PC-3 (cell line): ENCODE data around the gene STPG3. TPM values are rescaled to one million over a fixed set of nuclear protein-coding genes. Genes with fewer than 3 reads are reported as not detected.

ENCODE experiments used
- ATAC-seq: fragments of 200-7000 bp; cut with Tn5 transposase; 2 replicates; pipeline ENCODE4 v1.9.1; 2020; ENCODE audit warnings: mild to moderate bottlenecking, moderate library complexity
- BruUV-seq: library from RNA; stranded (reverse); fragments of 400-500 nt; replicated peaks from 2 replicates; lab custom pipeline; 2021; lab: Mats Ljungman, UMichigan
- CTCF ChIA-PET: fragments of 300-600 bp; sonication (Branson Sonifier 250); formaldehyde crosslinking; loops from one replicate; lab custom pipeline; 2022; ENCODE audit warnings: antibody characterized with exemption; lab: Charles Lee
- POLR2A ChIA-PET: fragments of 300-600 bp; sonication (Branson Sonifier 250); formaldehyde crosslinking; loops from one replicate; lab custom pipeline; 2022; ENCODE audit warnings: antibody characterized with exemption; ENCODE audit not compliant: unreplicated experiment; lab: Charles Lee
- DNase-seq: peaks from one replicate; pipeline ENCODE4 v3.0.0-alpha.2; 2015
- H2AFZ ChIP-seq: fragments of 300-600 bp; sonication (generic); 2 replicates; pipeline ENCODE4 v1.6.0; 2016; ENCODE audit warnings: antibody characterized with exemption, low read length
- H3F3A ChIP-seq: fragments of 300-600 bp; sonication (generic); one replicate; pipeline ENCODE4 v1.6.0; 2017; ENCODE audit warnings: antibody characterized with exemption, low read length, control low read depth, mild to moderate bottlenecking; ENCODE audit not compliant: unreplicated experiment
- H3K27ac ChIP-seq: fragments of 300-600 bp; sonication (generic); 2 replicates; pipeline ENCODE4 v1.5.1; 2016; ENCODE audit warnings: mild to moderate bottlenecking, low read length
- H3K27me3 ChIP-seq: fragments of 300-600 bp; sonication (generic); 2 replicates; pipeline ENCODE4 v1.6.1; 2016; ENCODE audit warnings: low read length, mixed read lengths
- H3K36me3 ChIP-seq: fragments of 300-600 bp; sonication (generic); 2 replicates; pipeline ENCODE4 v1.6.1; 2016; ENCODE audit warnings: low read depth, mixed run types, low read length, mixed read lengths
- H3K4me1 ChIP-seq: fragments of 300-600 bp; sonication (generic); 2 replicates; pipeline ENCODE4 v1.5.1; 2016; ENCODE audit warnings: low read length; ENCODE audit not compliant: insufficient read depth
- H3K4me2 ChIP-seq: fragments of 300-600 bp; sonication (generic); 2 replicates; pipeline ENCODE4 v1.6.0; 2016; ENCODE audit warnings: low read length
- H3K4me3 ChIP-seq: fragments of 300-600 bp; sonication (generic); 2 replicates; pipeline ENCODE4 v1.5.1; 2016; ENCODE audit warnings: mild to moderate bottlenecking, low read length, mixed read lengths
- H3K79me2 ChIP-seq: fragments of 300-600 bp; sonication (generic); 2 replicates; pipeline ENCODE4 v1.6.1; 2017; ENCODE audit warnings: low read length, mixed read lengths
- H3K9ac ChIP-seq: fragments of 300-600 bp; sonication (generic); 2 replicates; pipeline ENCODE4 v1.6.0; 2016; ENCODE audit warnings: mild to moderate bottlenecking, low read length
- H3K9me2 ChIP-seq: fragments of 300-600 bp; sonication (generic); replicated peaks from 2 replicates; pipeline ENCODE4 v1.6.1; 2016; ENCODE audit warnings: mixed run types, low read length, mixed read lengths
- H3K9me3 ChIP-seq: fragments of 300-600 bp; sonication (generic); 2 replicates; pipeline ENCODE4 v1.6.1; 2016; ENCODE audit warnings: low read length, mixed read lengths
- H4K20me1 ChIP-seq: fragments of 300-600 bp; sonication (generic); 2 replicates; pipeline ENCODE4 v1.6.1; 2016; ENCODE audit warnings: low read length, mixed read lengths
- CTCF ChIP-seq: fragments of 300-600 bp; sonication (generic); conservative IDR thresholded peaks from 2 replicates; pipeline ENCODE4 v1.5.1; 2017; ENCODE audit warnings: antibody characterized with exemption, low read depth, mild to moderate bottlenecking, low read length
- EZH2 ChIP-seq: fragments of 300-600 bp; sonication (generic); IDR thresholded peaks from one replicate; pipeline ENCODE4 v1.6.1; 2017; ENCODE audit warnings: antibody characterized with exemption, mild to moderate bottlenecking, low read length; ENCODE audit not compliant: unreplicated experiment
- EZH2phosphoT487 ChIP-seq: fragments of 300-600 bp; sonication (generic); IDR thresholded peaks from 2 replicates; pipeline ENCODE4 v1.6.1; 2018; ENCODE audit warnings: mild to moderate bottlenecking, antibody characterized with exemption, low read length, borderline replicate concordance
- intact Hi-C: fragments of 100-400 bp; cut with micrococcal nuclease; formaldehyde crosslinking; loops from 2 replicates; pipeline ENCODE4 v1.9.0; 2023
- total RNA-seq: library from RNA; depleted of rRNA; stranded (reverse); fragments of >200 nt; gene quantifications from 2 replicates; pipeline ENCODE4 v1.2.3, GENCODE V29; 2014

STPG3 gene
- total RNA-seq, 1 experiment from 2014 or later: not detected

- no peak overlapping the region for H3K27ac ChIP-seq
- ChIA-PET POLR2A (interaction anchor here (0.5 kb wide), 1 partner anchor 29 kb away, joined by 3 read pairs; the partner anchor contains the start of gene NRARP), CTCF (no interaction called here)
- no peak overlapping the region for H3K4me2 ChIP-seq
- DNase-seq: no peak
- no peaks in the 10 kb centered on the region for H3K9me3 ChIP-seq
- H3F3A ChIP-seq: no peaks in the 10 kb centered on the region
- H3K4me3 ChIP-seq: no peak overlapping the region
- intact Hi-C loops: no loop called here
- no peak overlapping the region for H3K9ac ChIP-seq
- no peaks in the 10 kb centered on the region for H3K27me3 ChIP-seq
- ATAC-seq: no peak
- no peaks in the 10 kb centered on the region for H3K9me2 ChIP-seq
- no peaks in the 10 kb centered on the region for H3K79me2 ChIP-seq
- H3K36me3 ChIP-seq: no peaks in the 10 kb centered on the region
- no TSS peak for BruUV-seq
- TF ChIP-seq EZH2 (no peak), EZH2phosphoT487 (no peak), CTCF (no peak)
- no peaks in the 10 kb centered on the region for H4K20me1 ChIP-seq
- H2AFZ ChIP-seq: no peak overlapping the region
- peaks cover 14% of the 10 kb centered on the region for H3K4me1 ChIP-seq
Measured at GRCh38 chr9:137272241-137273094, 21.4 kb downstream of the STPG3 start.

GRCh38 chr9:137273095-137273490, 22.0 kb downstream of the STPG3 start:
- Histone ChIP-seq H3K4me2 (no peak overlapping the region), H3K4me1 (peaks cover 16% of the 10 kb centered on the region), H3K9ac (no peak overlapping the region), H2AFZ (no peak overlapping the region), H3K9me2 (no peaks in the 10 kb centered on the region), H3K36me3 (no peaks in the 10 kb centered on the region), H4K20me1 (no peaks in the 10 kb centered on the region), H3K27ac (no peak overlapping the region), H3K4me3 (no peak overlapping the region), H3K9me3 (no peaks in the 10 kb centered on the region), H3F3A (no peaks in the 10 kb centered on the region), H3K79me2 (peaks cover 5% of the 10 kb centered on the region), H3K27me3 (no peaks in the 10 kb centered on the region)
- POLR2A ChIA-PET: interaction anchor here (0.5 kb wide), 1 partner anchor 29 kb away, joined by 3 read pairs; the partner anchor contains the start of gene NRARP
- CTCF ChIA-PET: no interaction called here
- BruUV-seq: no TSS peak
- TF ChIP-seq EZH2phosphoT487: no peak
- no peak for TF ChIP-seq CTCF
- no peak for TF ChIP-seq EZH2
- ATAC-seq (no peak), DNase-seq (no peak)
- intact Hi-C loops: no loop called here
